IMR-90 (cell line): ENCODE data around the gene C11orf58.

Source experiments
- BHLHE40 ChIP-seq: fragments of 150-350 bp; IDR thresholded peaks from 2 replicates; pipeline ENCODE4 v1.6.1; 2016; ENCODE audit warnings: mild to moderate bottlenecking, low read depth, low read length
- CEBPB ChIP-seq: IDR thresholded peaks from 2 replicates; pipeline ENCODE4 v1.6.1; 2012; ENCODE audit warnings: low read depth, low read length, improper control_type of control experiment
- CTCF ChIP-seq: conservative IDR thresholded peaks from 2 replicates; pipeline ENCODE4 v1.5.1; 2012; ENCODE audit warnings: mild to moderate bottlenecking, low read depth, low read length, improper control_type of control experiment
- FOS ChIP-seq: fragments of 150-350 bp; IDR thresholded peaks from 2 replicates; pipeline ENCODE4 v1.6.1; 2016; ENCODE audit warnings: low read depth, low read length
- MAZ ChIP-seq: IDR thresholded peaks from 2 replicates; pipeline ENCODE4 v1.6.1; 2012; ENCODE audit warnings: low read depth, mild to moderate bottlenecking, low read length, improper control_type of control experiment, moderate library complexity, borderline replicate concordance
- POLR2A ChIP-seq: IDR thresholded peaks from 2 replicates; pipeline ENCODE4 v1.6.1; 2012; ENCODE audit warnings: mild to moderate bottlenecking, low read depth, low read length
- RCOR1 ChIP-seq: IDR thresholded peaks from 2 replicates; pipeline ENCODE4 v1.6.1; 2012; ENCODE audit warnings: mild to moderate bottlenecking, low read length, improper control_type of control experiment; ENCODE audit not compliant: insufficient replicate concordance
- RFX5 ChIP-seq: IDR thresholded peaks from 2 replicates; pipeline ENCODE4 v1.8.0; 2012; ENCODE audit warnings: low read depth, mild to moderate bottlenecking, low read length, moderate library complexity
- SMC3 ChIP-seq: fragments of 150-350 bp; IDR thresholded peaks from 2 replicates; pipeline ENCODE4 v1.6.1; 2016; ENCODE audit warnings: low read depth, mild to moderate bottlenecking, antibody characterized with exemption, low read length, moderate library complexity
- USF2 ChIP-seq: fragments of 150-350 bp; IDR thresholded peaks from 2 replicates; pipeline ENCODE4 v1.6.1; 2017; ENCODE audit warnings: mild to moderate bottlenecking, antibody characterized with exemption, low read length, low read depth

- TF ChIP-seq CEBPB (no peak), MAZ (no peak), CTCF (no peak), SMC3 (no peak), RFX5 (no peak), BHLHE40 (no peak), FOS (no peak), POLR2A (no peak), RCOR1 (no peak), USF2 (no peak)
Observed at GRCh38 chr11:16750417-16750816, 12.0 kb downstream of the C11orf58 start.
